GM12872 (cell line): ENCODE data around the gene MAB21L4.

Experiments
- TF ChIP-seq, protein P1 (sequence below): IDR thresholded peaks from 3 replicates; pipeline ENCODE4 v1.5.1; 2011; ENCODE audit warnings: low read depth, mild to moderate bottlenecking, low read length, moderate library complexity; ENCODE audit not compliant: insufficient read depth

The MAB21L4 gene

DNA sequence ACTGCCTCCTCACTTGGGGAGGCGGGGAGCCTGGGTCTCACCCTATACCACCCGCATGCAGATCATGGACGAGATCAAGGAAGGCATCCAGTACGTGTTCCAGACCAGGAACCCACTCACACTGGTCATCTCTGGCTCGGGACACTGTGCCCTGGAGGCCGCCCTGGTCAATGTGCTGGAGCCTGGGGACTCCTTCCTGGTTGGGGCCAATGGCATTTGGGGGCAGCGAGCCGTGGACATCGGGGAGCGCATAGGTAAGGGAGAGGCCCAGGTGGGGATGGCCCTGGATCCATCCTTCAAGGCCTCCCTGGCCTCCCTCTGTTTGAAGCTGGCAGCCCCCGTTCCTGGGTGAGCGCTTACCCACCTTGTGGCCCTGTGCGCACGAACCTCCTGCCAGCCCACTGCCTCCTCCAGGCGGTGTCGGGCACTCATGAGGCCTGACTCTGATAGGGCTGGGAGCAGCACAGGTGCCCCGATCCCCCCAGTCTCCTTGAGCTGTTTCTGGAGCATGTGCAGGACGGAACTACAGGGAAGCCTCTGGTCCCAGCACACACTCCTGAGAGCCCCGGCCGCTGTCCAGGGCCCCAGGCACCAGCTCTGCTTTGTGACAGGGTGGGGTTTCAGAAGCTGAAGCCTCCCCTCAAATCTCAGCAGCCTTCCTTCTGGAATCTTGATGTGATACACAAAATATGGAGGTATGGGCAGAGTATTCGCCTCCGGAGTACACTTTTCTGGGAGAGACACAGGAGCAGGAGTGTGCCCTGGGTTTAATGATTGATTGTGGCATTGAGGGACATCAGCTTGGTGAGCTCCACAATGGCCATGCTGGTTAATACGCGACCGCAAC lies 26.6 kb downstream of the MAB21L4 start:
- TF ChIP-seq, protein P1, sequence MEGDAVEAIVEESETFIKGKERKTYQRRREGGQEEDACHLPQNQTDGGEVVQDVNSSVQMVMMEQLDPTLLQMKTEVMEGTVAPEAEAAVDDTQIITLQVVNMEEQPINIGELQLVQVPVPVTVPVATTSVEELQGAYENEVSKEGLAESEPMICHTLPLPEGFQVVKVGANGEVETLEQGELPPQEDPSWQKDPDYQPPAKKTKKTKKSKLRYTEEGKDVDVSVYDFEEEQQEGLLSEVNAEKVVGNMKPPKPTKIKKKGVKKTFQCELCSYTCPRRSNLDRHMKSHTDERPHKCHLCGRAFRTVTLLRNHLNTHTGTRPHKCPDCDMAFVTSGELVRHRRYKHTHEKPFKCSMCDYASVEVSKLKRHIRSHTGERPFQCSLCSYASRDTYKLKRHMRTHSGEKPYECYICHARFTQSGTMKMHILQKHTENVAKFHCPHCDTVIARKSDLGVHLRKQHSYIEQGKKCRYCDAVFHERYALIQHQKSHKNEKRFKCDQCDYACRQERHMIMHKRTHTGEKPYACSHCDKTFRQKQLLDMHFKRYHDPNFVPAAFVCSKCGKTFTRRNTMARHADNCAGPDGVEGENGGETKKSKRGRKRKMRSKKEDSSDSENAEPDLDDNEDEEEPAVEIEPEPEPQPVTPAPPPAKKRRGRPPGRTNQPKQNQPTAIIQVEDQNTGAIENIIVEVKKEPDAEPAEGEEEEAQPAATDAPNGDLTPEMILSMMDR = no peak

DNA sequence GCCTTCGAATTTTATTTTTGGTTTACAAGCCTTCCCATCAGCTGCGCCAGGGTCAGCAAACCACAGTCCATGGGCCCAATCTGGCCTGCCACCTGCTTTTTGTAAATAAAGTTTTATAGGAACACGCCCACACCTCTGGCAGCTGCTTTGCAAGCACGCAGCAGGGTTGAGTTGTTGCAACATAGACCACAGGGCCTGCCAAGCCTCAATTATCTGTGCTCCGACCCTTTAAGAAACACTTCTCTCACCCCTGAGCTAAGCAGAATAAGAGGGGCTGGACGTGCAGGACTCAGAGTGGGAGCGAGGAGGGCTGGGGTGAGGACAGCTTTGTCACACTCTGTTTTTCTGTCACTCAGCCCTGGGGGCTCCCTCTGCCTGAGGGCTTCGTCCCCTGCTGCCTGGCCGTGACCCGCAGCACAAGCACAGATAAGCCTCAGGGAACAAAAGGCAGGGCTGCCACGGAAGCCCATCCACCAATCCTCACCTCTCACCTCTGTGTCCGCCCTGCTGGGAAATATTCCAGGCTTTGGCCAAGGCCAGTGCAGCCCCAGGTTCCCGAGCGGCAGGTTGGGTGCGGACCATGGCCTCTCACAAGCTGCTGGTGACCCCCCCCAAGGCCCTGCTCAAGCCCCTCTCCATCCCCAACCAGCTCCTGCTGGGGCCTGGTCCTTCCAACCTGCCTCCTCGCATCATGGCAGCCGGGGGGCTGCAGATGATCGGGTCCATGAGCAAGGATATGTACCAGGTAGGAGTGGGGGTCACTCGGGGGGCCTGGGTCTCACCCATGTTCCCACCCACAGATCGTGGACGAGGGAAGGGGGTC lies 27.5 kb downstream of the MAB21L4 start, which contains the start of gene AGXT:
AGXT (plus strand) TSS at position 539 of the 823 bp plus-strand sequence; CDS start at position 581, 42 bp downstream.
- TF ChIP-seq, protein P1 = no peak

DNA sequence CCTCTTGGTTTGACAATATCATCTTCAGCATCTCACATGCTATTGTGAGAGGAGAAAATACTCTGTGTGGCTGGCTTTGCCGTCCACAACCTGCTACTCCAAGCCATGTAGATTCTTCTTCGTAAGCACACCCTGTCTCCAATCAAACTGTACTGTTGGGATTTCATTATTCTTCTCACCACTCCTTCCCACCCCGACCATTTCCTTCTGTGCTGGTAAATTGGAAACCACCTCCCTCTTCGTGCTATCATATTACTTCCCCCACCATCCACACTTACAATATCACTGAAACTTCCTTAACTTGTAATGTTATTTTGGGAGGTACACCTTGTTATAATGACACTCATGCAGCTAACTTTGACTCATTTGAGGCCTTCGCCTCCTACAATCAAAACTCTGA lies 30.6 kb downstream of the MAB21L4 start:
- TF ChIP-seq, protein P1 = no peak

- TF ChIP-seq, protein P1 = no peak
These were observed 31.5 kb downstream of the MAB21L4 start for GRCh38 chr2:240864475-240864874.

GRCh38 chr2:240861547-240861946 lies 34.4 kb downstream of the MAB21L4 start:
- TF ChIP-seq, protein P1 = no peak

DNA sequence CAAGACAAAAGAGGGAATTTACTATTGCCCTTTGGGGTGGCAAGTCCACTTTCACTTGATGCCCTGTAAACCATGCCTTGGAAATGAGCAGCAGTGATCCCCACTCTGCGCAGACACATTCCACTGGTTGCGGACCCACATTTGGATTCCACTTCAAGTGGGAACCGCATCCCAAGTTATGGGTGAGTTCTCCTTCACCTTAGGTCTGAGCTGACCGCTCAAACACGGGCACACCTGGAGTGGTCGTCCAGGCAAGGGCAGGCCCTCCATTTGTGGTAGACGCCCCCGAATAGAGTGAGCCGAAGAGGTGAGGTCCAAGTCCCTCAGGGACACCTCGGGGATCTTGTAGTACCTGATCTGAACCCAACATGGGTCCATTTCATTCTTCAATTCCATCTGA lies 37.1 kb downstream of the MAB21L4 start:
- TF ChIP-seq, protein P1 = no peak

DNA sequence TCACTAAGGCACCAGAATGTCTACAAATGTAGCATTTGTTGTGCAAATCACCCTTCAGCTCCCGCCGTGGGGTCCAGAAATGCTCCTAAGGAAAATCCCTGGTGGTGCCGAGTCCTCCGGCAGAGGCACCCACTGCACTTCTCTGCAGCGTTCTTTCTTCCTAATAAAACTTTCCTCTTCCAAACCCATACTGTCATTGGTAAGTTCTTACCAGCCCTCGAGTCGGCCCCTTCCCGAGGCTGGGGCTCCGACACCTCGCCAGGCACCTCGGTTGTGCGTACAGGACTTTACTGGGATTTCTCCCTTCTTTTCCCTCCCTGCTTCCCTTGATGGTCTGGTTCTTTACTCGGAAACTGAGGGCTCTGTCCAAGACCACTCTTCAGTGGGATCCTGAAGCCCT lies 37.6 kb downstream of the MAB21L4 start:
- TF ChIP-seq, protein P1 = no peak
